Endothelial cell of hepatic sinusoid (primary cell): ENCODE measurements around the gene MGME1.
"Not testable (repeated sequence)": the region's sequence is repeated elsewhere in the genome, so short reads cannot be mapped to it uniquely, and the experiment has no call there.

Experiments
- in situ Hi-C: cut with HindIII; loops from 2 replicates; pipeline ENCODE4 v1.10.0; 2017; ENCODE audit warnings: low sequenced_read_pairs

Gene MGME1

DNA sequence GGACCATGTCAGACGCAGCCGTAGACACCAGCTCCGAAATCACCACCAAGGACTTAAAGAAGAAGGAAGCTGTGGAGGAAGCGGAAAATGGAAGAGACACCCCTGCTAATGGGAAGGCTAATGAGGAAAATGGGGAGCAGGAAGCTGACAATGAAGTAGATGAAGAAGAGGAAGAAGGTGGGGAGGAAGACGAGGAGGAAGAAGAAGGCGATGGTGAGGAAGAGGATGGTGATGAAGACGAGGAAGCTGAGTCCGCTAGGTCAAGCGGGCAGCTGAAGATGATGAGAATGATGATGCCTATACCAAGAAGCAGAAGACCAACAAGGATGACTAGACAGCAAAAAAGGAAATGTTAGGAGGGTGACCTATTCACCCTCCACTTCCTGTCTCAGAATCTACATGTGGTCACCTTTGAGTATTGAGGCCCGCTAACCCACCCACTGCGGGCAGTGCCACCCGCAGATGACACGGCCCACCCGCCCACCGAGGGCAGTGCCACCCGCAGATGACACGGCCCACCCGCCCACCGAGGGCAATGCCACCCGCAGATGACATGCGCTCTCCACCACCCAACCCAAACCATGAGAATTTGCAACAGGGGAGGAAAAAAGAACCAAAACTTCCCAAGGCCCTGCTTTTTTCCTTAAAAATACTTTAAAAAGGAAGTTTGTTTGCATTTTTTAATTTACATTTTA, 43.3 kb downstream of the MGME1 start:
- in situ Hi-C loops, result no loop called here

GRCh38 chr20:18012901-18013300, 44.1 kb downstream of the MGME1 start:
- in situ Hi-C loops, result no loop called here

- in situ Hi-C loops, result no loop called here
These were observed 45.6 kb downstream of the MGME1 start for GRCh38 chr20:18014411-18014810.

- in situ Hi-C loops, result no loop called here
These were observed 48.0 kb downstream of the MGME1 start for GRCh38 chr20:18016772-18017171.

DNA sequence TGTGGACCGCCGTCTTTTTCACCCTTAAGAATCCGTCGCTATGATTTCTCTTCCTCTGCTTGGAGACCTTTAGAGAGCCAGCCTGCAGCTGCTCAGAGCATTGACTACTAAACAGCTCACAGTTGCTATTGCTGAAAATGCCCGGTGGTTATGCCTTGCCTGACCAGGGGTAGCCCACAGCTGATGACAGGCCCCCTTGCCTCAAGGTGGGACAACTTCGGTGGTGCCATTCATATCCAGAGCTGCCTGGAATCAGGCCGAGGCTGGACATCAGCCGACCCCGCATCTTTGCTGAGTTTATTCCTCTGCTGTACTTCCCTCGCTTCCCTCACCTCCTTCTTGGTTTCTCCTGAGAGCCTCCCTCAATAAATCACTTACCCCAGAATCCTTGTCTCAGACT, 49.3 kb downstream of the MGME1 start:
- in situ Hi-C loops, result no loop called here

DNA sequence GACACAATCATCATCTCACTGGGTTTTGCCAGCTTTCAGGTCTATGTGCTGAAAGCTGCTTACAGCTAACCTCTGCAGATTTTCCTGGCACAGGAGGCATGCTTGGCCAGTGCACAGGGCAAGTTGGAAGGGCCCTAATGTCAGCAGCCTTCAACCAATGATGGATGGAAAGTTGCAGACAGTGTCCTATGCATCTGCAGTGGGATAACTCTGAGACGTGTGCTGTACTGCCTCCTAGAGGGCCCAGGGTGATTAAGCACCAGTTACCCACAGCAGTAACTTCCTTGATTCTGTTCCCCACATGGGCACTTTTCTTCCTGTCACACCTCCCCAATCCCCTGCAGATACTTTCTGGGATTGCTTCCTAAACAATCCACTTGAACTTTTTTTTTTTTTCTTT, 50.2 kb downstream of the MGME1 start:
- in situ Hi-C loops, result no loop called here

DNA sequence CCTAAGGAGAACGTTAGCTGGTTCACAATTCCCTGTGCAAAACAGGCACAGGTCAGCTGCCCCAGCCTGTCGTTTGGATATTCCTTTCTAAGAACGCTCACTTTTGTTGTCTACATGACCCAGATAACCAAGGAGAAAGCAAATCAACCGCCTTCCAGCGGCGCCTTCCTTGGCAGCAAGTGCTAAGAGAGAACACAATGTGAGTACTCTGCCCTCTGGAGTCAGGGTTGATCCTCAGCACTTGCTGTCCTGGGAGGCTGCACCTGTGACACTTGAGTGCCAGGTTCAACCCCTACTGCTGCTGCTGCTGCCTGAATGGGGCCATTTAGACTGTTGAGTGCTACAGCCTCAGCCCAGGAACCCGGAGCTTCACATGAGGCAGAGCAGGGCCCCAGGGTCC, 52.1 kb downstream of the MGME1 start:
- in situ Hi-C loops, result no loop called here

- in situ Hi-C loops, result no loop called here
These were observed 55.8 kb downstream of the MGME1 start for GRCh38 chr20:18024606-18025127.

DNA sequence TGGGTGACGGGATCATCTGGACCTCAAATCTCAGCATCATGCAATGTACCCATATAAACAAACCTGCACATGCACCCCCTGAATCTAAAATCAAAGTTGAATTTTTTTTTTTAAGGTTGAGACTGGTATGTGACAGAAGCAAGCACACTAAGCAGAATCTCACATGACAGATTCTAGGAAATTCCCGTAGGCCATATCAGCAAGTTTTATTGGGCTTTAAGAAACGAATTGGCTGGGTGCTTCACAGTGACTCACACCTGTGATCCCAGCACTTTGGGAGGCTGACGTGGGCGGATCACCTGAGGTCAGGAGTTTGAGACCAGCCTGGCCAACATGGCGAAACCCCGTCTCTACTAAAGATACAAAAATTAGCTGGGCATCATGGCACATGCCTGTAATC, 58.2 kb downstream of the MGME1 start:
- in situ Hi-C loops, result not testable (repeated sequence)

DNA sequence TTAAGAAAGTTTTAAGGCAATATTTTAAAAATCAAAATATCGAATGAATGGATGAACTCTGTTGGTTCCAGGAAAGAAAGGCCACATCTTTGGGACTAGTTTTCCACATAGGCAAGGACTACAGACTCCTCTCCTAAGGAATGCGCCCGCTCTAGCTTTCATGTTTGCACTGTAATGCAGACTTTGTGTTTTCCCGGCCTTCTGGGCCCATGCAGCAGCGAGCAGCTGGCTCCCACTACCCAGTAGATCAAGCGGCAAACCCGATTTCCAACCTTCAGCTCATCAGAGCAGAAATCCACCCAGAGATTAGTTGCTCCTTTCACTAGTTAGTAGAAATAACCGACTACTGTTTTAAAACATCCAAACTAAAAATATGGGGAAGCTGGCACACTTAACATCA, 61.2 kb downstream of the MGME1 start:
- in situ Hi-C loops, result no loop called here

- in situ Hi-C loops, result no loop called here
These were observed 62.2 kb downstream of the MGME1 start for GRCh38 chr20:18031050-18031449.

GRCh38 chr20:18031888-18032509, 63.2 kb downstream of the MGME1 start:
- in situ Hi-C loops, result no loop called here

DNA sequence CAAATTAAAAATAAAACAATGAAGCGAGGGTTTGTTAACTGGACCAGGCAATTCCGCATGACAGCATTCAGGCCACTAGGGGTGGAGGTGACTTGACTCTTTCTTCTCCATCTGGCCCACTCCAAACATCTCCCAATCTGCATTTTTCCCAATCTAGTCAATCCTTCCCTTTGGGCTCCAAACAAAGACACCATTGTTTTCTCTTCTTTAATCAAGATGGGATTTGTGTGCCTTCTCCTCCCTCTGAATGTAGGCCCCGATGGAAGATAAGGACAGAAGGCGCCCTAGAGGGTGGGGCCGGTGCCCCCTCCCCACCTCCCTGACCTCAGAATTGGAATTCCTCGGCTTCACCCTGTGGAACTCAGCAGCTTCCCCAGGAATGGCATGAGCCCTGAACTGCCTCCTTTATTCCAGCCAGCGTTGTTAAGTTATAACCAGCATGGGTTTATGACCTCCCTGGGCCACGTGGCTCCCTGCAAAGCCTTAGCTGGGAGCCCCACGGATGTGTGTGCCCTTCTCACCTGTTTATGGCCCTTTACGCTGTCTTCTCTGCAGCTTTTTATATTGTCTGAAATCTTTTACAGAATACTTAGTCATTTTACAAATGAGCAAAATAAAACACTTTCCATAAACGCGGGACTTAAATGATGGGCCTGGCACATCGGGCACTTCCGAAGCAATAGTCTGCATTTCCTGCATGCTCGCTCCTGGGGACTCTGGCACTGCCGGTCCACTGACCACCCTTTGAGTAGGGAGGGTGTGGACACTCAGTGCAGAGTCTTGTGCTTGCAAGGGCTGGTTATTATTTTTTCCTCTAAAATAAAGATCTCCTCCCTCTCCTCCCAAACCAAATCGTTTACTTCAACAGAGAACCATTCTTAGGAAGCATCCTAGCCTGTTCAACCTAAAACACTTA, 64.4 kb downstream of the MGME1 start:
- in situ Hi-C loops, result no loop called here

GRCh38 chr20:18034039-18034438, 65.2 kb downstream of the MGME1 start:
- in situ Hi-C loops, result no loop called here

DNA sequence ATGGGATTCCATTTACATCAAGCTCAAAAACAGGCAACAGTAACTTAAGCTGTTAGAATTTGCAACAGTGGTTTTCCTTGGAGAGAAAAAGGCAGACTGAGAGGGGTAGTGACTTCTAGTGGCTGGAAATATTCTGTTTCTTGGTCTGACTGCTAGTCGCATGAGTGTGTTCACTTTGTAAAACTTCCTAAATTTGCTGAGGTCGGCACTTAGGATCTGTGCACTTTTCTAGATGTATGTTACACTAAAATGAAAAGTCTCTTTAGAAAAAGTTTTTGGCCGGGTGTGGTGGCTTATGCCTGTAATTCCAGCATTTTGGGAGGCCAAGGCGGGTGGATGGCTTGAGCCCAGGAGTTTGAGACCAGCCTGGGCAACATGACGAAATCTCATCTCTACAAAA, 70.2 kb downstream of the MGME1 start:
- in situ Hi-C loops, result no loop called here
